Lower lobe of right lung (tissue), 2 donors: ENCODE measurements around the gene MSANTD7. TPM values are rescaled to one million over a fixed set of nuclear protein-coding genes. Genes with fewer than 3 reads are reported as not detected.

Source experiments
- ATAC-seq, 2 donors: fragments of 200-7000 bp; cut with Tn5 transposase; one replicate each; pipeline ENCODE4 v1.9.1; 2020 to 2022; ENCODE audit warnings: mild to moderate bottlenecking in 2 of 2, moderate library complexity in 2 of 2
- DNase-seq: peaks from one replicate; pipeline ENCODE4 v3.0.0-alpha.2; 2020
- H3K27ac ChIP-seq: fragments of 200-600 bp; one replicate; pipeline ENCODE4 v1.8.0; 2022
- H3K27me3 ChIP-seq: fragments of 200-600 bp; one replicate; pipeline ENCODE4 v1.8.0; 2022; ENCODE audit warnings: low read depth
- H3K36me3 ChIP-seq: fragments of 200-600 bp; one replicate; pipeline ENCODE4 v1.8.0; 2022; ENCODE audit warnings: mild to moderate bottlenecking
- H3K4me1 ChIP-seq: fragments of 200-600 bp; one replicate; pipeline ENCODE4 v1.8.0; 2022
- H3K4me3 ChIP-seq: fragments of 200-600 bp; one replicate; pipeline ENCODE4 v1.8.0; 2022; ENCODE audit warnings: mild to moderate bottlenecking
- H3K9me3 ChIP-seq: fragments of 200-600 bp; one replicate; pipeline ENCODE4 v1.8.0; 2022
- CTCF ChIP-seq: fragments of 200-600 bp; IDR thresholded peaks from one replicate; pipeline ENCODE4 v1.8.0; 2022; ENCODE audit warnings: antibody characterized with exemption, mild to moderate bottlenecking
- intact Hi-C: fragments of 100-400 bp; cut with DNase I; formaldehyde crosslinking; loops from one replicate; pipeline ENCODE4 v1.11.0; 2022
- total RNA-seq: library from RNA; stranded (reverse); fragmentation: NEBNext Ultra II Directional; extraction: Animal tissue kit (Norgen Biotek cat#: 25700); gene quantifications from one replicate; pipeline ENCODE4 v1.2.1, GENCODE V29; 2021
- donor health status: DM: no; HTN: yes; CAD: no; lungs with severe emphysema.

MSANTD7 gene
- total RNA-seq, 1 donor from 2014 or later, result 8.0 TPM

- TF ChIP-seq CTCF, result no peak
- intact Hi-C loops, result loop anchor here (10.0 kb wide), 1 partner anchor 331 kb away; no protein-coding TSS in a partner anchor
- no peaks in the 10 kb centered on the region for H3K27me3 ChIP-seq
- ATAC-seq (no peak), DNase-seq (no peak)
- no peak overlapping the region for H3K4me3 ChIP-seq
- H3K36me3 ChIP-seq, result no peaks in the 10 kb centered on the region
- H3K9me3 ChIP-seq, result no peaks in the 10 kb centered on the region
- H3K4me1 ChIP-seq, result peaks cover 4% of the 10 kb centered on the region
- no peak overlapping the region for H3K27ac ChIP-seq
These were observed 11.9 kb upstream of the MSANTD7 start for GRCh38 chr10:14826076-14826829.

GRCh38 chr10:14833106-14833505 is 5.0 kb upstream of the MSANTD7 start:
- no peak for ATAC-seq
- intact Hi-C loops, result no loop called here
- TF ChIP-seq CTCF, result no peak

GRCh38 chr10:14836208-14836607 is 1.9 kb upstream of the MSANTD7 start:
- no peak overlapping the region for H3K27ac ChIP-seq
- no peak for DNase-seq
- TF ChIP-seq CTCF, result no peak
- H3K27me3 ChIP-seq, result no peaks in the 10 kb centered on the region
- H3K9me3 ChIP-seq, result no peaks in the 10 kb centered on the region
- intact Hi-C loops, result no loop called here
- peaks cover 7% of the 10 kb centered on the region for H3K36me3 ChIP-seq
- peaks cover 18% of the 10 kb centered on the region for H3K4me1 ChIP-seq
- ATAC-seq, result no peak
- H3K4me3 ChIP-seq, result no peak overlapping the region

More at GRCh38 chr10:14833106-14833505, 5.0 kb upstream of the MSANTD7 start:
- peaks cover 8% of the 10 kb centered on the region for H3K4me1 ChIP-seq
- no peak overlapping the region for H3K27ac ChIP-seq
- H3K36me3 ChIP-seq, result no peaks in the 10 kb centered on the region
- no peak overlapping the region for H3K4me3 ChIP-seq
- no peaks in the 10 kb centered on the region for H3K27me3 ChIP-seq
- no peaks in the 10 kb centered on the region for H3K9me3 ChIP-seq
- no peak for DNase-seq

GRCh38 chr10:14837003-14837756 is 926 bp upstream of the MSANTD7 start:
- H3K9me3 ChIP-seq, result no peaks in the 10 kb centered on the region
- H3K4me1 ChIP-seq, result peaks cover 18% of the 10 kb centered on the region
- ATAC-seq (no peak), DNase-seq (no peak)
- H3K27me3 ChIP-seq, result no peaks in the 10 kb centered on the region
- H3K4me3 ChIP-seq, result peak overlapping the region; percentile 73
- peak overlapping the region; percentile 89 for H3K27ac ChIP-seq
- H3K36me3 ChIP-seq, result peaks cover 17% of the 10 kb centered on the region
- intact Hi-C loops, result no loop called here
- TF ChIP-seq CTCF, result no peak

GRCh38 chr10:14838582-14839304 is 637 bp downstream of the MSANTD7 start:
- Histone ChIP-seq H3K4me1 (peaks cover 18% of the 10 kb centered on the region), H3K27me3 (no peaks in the 10 kb centered on the region), H3K36me3 (peaks cover 32% of the 10 kb centered on the region), H3K27ac (peak overlapping the region; percentile 89), H3K9me3 (no peaks in the 10 kb centered on the region), H3K4me3 (peak overlapping the region; percentile 73)
- DNase-seq (no peak), ATAC-seq (peak; percentile 38 to 40)
- intact Hi-C loops, result no loop called here
- no peak for TF ChIP-seq CTCF
